HG02885 (cell line): ENCODE results near the gene RPGRIP1L.
"Not testable (repeated sequence)": the region's sequence is repeated elsewhere in the genome, so short reads cannot be mapped to it uniquely, and the experiment has no call there.

ENCODE experiments used
- ATAC-seq: cut with Tn5 transposase; IDR thresholded peaks from one replicate; pipeline ENCODE4 v1.9.1; 2021; ENCODE audit warnings: mild to moderate bottlenecking; ENCODE audit not compliant: unreplicated experiment, poor library complexity

The RPGRIP1L gene

DNA sequence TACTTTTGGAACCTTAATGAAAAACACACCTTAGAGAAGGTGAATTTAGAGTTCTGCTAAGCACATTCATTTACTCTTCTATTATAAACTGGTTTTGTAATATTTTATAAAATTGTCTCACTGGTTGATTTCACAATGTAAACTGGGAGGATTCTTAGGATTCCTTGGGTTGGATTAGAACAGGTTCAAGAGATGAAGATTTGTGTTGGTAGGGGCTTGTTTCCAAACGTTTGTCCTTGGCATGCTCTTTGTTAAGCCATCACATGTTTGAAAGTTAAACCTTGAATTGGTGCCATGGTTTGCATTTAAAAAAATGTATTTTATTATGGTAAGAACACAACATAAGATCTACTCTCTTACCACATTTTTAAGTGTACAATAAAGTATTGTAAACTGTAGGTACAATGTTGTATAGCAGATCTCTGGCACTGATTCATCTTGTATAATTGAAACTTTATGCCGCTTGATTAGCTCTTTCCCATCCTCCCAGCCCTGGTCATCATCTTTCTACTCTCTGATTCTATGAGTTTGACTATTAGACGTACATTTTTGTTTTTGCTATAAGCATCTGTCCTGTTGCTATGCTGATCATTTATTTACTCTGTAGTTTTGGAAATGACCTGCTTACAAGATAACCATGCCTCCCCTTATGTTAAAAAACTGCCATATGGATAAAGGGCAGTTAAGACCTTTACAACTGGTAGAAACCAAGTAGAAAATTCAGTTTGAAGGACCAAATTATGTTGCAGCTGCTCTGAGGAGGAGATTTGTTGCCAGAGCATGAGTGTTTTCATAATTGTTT lies 9.9 kb upstream of the RPGRIP1L start:
- ATAC-seq = no peak

DNA sequence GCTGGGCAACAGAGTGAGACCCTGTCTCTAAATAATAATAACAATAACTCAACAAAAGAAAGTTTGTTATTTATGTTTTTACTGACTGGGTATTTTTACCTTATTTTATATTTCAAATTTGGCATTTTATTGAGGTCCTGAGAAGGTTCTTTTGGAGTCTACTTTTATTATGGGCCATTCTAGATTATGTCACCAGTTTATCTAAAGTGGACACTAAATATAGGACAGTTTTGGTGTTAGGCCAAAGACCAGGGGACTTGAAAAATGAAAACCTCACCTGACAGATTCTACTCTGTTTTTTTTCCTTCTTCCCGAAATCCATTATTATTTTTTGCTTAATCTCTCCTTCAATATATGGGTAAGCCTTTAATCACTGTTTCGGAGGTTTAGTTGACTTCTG lies 8.4 kb upstream of the RPGRIP1L start:
- ATAC-seq = no peak

DNA sequence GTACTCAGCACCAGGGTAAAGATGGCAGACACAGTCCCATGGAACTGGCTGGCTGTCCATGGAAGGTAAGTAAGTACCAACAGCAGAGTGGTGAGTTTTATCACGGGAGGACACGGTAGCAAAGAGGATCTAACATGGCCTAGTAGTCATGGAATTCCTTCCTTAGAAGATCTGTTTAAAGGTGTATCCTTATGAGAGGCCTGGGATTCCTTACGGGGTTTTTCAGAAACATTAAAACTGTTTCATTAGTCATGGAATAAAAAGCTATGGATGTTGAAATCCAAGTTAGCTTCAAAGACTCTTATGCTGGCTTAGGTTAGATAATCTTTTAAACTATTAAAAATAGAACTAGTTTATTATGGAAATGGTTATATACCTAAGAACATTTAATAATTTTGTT lies 7.7 kb upstream of the RPGRIP1L start:
- ATAC-seq = no peak

DNA sequence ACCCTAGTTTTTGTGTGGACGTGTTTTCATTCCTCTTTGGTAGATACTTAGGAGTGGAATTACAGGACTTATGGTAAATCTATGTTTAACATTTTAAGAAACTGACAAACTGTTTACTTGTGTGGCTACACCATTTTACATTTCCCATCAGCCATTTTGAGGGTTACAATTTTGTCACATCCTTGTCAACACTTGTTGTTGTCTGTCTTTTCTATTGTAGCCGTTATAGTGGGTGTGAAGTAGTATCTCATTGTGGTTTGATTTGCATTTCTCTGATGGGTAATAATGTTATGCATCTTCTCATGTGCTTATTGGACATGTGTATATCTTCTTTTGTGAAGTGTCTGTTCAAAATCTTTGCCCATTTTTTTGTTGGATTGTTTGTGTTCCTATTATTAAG lies 4.8 kb upstream of the RPGRIP1L start:
- no peak for ATAC-seq

DNA sequence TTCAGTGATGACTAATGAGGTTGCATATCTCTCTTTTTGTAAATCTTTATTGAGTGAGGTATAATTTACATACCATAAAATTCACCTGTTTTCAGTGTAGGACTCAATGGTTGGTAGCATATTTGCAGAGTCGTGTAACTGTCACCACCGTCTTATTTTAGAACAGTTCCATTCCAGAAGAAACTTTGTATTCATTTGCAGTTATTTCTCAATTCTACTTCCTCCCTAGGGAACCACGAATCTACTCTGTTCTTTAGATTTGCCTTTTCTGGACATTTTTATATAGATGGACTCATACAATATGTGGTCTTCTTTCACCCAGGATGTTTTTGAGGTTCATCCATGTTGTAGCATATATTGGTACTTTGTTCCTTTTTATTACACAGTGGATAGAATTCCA lies 4.0 kb upstream of the RPGRIP1L start:
- ATAC-seq = no peak

DNA sequence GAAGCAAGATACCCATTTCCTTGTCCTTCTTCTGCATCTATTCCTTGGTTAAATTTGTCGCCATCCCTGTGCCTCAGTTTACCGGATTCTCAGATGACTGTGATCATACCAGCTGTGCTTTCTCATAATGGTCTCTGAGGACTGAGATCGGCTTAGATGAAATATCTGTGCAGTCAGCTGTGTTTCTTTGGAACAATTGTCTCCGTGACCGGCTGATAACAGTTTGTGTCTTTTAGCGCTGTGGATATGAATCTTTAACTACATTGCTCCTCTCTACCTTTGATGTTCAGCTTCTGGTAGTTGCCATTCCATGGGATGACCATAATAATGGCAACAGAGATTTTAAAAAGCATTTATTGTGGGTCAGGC lies 770 bp upstream of the RPGRIP1L start:
- ATAC-seq = no peak

DNA sequence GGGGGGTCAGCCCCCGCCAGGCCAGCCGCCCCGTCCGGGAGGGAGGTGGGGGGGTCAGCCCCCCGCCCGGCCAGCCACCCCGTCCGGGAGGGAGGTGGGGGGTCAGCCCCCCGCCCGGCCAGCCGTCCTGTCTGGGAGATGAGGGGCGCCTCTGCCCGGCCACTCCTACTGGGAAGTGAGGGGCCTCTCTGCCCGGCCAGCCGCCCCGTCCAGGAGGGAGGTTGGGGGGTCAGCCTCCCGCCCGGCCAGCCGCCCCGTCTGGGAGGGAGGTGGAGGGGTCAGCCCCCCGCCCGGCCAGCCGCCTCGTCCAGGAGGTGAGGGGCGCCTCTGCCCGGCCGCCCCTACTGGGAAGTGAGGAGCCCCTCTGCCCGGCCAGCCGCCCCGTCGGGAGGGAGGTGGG lies 5.4 kb downstream of the RPGRIP1L start:
- not testable (repeated sequence) for ATAC-seq

DNA sequence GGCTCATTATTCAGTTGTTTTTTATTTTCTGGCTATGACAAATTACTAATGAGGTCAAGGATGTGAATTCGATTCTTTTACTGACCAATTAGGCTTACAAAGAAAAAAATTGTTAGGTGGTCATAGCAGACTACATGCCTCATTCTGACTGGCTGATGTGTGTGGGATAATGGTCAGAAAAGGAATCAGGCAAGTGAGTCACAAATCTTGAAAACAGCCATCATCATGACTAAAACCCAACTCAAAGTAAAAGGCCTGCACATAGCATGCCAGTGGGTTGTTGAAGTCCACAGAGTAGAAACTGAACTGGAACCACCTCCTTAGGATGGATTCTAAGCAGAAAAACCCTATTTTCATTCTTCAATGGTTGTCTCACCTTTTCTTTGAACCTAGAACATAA lies 8.6 kb downstream of the RPGRIP1L start:
- ATAC-seq = no peak

DNA sequence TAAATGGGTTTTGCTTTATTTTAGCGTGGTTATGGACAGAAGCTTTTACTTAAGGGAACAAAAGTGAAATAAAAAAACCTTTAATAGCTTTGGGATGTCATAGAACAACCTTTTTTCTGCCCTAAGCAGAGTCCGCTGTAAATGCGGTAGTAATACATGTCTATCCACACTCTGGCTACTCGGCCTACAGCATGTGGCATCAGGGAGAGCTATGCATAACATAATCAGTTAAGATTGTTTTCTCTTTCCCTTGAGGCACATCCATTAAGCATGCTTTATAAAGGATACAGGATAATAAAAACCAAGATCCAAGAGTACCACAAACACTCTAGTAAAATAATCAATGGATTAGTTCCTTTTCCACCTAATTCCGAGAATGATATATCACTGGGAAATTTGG lies 10.3 kb downstream of the RPGRIP1L start:
- ATAC-seq = no peak

DNA sequence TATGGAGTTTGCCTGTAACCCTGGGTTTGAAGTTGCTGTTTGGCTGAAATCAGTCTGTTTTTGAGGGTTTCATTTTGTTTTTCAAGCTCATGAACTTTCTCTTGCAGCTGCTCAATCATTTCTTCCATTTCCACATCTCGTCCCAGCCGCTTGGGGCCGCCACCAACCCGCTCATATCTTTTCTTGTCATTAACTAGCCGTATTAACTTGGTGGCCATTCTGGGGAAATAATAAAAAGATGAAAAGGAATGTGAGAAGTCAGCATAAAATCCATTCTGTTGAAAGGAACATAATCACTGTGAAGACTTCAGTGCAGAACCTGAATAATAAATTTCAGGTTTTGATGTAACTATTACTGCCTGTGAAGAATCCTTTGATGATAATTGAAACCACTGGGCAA lies 11.5 kb downstream of the RPGRIP1L start:
- ATAC-seq = no peak

DNA sequence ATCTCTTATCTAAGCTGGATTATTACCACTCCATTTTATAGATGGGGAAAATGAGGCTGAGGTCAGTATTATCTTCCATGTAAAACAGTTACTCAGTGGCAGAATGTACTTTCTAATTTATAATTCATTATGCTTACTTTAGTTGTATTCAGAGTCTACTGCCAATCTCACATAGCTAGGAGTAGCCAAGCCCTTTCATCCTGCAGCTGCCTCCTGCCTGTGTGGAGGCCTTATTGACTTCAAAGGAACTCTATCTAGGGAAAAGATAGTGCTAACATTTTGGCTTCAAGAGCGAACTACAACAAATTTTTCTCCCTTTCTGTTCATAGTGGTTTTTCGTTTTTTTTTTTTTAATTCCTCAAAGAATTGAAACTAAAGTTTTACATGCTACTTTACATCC lies 12.9 kb downstream of the RPGRIP1L start:
- ATAC-seq = no peak

DNA sequence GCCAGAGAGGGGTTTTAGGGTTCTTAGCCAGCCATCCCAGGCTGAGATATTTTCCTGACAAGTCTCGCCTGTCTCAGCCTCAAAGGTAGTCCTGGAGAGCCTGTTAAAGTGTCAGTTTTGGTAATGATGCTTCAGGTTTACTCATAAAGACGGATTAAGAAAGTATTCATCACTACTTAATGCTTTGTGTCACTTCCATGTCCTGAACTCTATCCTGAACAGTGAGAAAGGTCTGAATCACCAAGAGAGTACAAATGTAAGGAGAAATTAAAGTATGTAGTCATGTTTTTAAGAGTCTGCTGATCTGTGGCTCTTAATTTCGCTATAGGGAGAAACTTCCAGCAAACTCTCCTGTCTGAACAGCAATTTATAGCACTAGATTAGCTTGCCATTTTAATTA lies 14.0 kb downstream of the RPGRIP1L start:
- ATAC-seq = no peak

DNA sequence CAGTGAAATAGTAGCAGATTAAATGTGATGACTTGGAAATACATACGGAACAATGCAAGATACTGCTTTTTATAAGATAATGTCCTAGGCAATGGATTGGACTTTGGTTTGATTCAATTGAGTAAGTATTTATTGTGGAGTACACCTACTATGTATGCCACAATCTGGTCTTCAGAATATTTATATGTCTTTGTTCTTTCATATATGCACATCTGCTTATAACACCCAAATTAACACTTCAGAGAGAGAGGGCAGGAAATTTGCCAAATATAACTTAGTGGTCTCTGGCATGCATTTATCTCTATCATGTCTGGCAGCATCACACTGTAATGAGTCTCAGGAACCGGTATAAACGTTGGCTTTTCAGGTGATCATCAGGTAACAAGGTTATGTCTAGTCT lies 16.9 kb downstream of the RPGRIP1L start:
- ATAC-seq = no peak

DNA sequence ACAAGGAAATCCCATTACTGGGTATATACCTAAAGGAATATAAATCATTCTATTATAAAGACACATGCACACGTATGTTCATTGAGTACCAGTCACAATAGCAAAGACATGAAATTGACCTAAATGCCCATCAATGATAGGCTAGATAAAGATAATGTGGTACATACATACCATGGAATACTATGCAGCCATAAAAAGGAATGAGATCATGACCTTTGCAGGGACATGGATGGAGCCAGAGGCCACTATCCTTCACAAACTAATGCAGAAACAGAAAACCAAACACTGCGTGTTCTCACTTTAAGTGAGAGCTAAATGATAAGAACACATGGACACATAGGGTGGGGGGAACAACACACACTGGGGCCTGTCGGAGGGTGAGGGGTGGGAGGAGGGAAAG lies 18.3 kb downstream of the RPGRIP1L start:
- ATAC-seq = not testable (repeated sequence)

DNA sequence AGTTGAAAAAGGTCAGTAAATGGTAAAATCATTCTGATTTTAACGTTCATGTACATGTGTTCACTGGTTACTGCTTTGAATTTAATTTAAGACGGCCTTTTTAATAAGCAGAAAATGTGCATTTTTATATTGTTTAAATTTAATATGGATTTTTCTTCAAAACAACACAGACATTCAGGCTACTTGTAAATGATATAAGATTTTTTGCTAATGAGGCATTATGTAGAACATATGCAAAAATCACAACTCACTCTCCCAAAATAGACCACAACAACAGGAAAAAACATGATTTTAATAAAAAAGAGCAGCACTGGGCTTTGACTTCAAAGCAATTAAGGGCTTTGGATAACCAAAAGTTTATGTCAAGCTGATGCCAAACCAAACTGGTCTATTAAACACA lies 22.3 kb downstream of the RPGRIP1L start:
- no peak for ATAC-seq

DNA sequence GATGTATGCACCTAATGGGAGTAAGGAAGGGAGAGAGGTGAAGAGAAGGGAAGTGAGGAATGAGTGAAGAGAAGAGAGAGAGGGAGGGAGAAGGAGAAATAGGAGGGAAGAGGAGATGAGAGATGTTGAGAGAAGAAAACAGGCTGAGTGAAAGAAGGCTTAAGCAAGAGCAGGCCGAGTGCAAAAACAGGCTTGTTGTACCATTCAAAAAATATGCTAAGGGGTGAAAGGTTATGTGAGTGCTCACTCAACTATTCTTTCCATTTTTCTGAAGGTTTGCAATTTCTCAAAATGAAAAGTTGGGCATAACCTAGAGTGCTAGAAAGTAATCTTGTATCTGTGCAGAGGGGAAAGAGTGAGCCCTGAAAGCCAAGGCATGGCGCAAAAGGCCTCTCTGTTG lies 22.9 kb downstream of the RPGRIP1L start:
- no peak for ATAC-seq

DNA sequence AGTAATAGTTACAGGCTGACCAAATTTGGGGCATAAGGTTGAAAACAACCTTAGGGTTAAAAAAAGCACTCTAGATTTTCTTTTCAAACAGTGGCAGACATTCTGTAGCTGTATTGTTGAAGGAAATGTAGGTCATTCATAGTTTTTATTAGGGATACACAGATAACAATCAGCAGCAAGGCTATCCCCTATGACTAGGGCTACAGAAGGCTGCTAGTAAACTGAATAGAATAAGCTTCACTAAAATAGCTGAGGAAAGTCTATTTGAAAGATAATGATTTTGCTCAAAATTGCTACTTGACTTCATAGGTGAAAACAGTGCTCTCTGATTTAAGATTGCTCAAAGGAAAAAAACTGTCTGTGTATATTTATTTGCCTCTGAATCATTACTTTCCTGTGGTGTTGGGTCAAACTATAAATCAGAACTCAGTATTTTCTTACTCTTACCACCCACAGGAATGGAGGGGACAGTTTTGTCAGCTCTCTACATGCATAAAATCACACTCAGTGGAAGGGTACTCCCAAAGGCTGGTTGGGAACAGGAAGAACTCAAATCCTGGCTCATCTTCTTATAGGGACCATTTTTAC lies 24.8 kb downstream of the RPGRIP1L start:
- no peak for ATAC-seq

DNA sequence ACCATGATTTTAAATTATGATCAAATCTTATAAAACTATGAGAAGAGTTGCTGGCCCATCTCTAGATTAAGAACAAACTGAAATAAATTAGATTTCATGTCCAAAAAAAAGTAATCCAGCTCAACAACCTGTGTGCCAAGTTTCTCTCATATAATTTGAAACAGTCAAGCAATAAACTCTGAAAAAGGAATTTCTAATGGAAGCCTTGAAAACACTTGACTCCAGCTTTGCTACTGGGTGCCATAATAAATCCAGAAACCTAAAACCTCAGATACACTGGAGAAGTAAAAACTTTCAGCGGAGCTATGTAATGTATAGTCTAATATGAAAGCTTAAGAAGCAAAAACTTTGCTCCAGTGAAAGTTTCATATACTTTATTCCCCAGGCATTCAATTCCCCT lies 25.5 kb downstream of the RPGRIP1L start:
- ATAC-seq = no peak

DNA sequence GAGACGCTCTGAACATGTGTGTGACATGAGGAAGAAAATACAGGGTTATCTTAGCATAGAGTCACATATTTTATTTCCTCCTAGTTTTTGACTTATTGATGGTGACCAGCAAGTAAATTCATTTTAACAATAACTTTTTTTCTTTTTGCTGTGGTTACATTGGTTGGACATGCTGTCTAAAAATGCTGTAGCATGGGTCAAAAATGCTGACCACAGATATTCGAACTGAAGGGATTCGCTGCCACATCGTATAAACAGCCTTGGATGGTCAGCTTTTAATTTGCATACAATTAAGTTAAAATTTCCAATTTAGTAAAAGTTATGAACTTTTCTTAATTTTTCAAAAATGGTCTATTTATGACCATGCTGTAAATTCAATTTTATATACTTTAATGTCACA lies 30.5 kb downstream of the RPGRIP1L start:
- no peak for ATAC-seq

DNA sequence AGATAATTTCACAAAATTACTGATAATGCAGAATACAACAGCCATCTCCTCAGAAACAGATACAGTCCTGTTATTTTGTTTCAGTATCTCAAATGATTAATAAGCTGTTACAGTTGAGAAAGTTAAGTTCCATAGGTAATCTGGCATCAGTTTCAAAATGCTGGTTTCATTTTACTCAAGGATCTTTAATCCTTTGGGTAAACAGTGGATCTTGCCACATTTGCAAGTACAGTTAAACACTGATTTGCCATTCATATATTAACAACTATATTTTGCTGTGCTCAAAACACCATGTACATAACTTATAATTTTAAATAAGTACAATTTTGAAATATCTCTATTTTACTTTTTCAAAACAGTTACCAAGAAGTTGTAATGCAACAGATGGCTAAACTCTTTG lies 31.2 kb downstream of the RPGRIP1L start:
- no peak for ATAC-seq

DNA sequence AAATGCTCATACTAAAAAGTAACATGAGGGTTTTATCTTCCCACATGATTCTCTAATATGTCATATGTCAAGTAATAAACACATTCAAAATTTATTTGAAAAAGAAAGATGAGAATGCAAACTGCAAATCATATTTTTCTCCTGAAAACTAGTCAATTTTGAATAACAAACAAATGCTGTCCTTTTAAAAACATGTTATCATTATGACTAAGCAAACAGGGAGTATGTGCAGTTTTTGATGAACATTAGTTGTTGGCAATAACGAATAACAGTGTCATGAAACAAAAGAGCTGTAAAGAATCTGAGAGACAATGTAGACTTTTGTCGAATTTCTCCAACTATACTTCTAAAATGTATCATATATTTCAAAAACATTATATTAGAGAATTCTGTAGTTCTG lies 34.8 kb downstream of the RPGRIP1L start:
- no peak for ATAC-seq

DNA sequence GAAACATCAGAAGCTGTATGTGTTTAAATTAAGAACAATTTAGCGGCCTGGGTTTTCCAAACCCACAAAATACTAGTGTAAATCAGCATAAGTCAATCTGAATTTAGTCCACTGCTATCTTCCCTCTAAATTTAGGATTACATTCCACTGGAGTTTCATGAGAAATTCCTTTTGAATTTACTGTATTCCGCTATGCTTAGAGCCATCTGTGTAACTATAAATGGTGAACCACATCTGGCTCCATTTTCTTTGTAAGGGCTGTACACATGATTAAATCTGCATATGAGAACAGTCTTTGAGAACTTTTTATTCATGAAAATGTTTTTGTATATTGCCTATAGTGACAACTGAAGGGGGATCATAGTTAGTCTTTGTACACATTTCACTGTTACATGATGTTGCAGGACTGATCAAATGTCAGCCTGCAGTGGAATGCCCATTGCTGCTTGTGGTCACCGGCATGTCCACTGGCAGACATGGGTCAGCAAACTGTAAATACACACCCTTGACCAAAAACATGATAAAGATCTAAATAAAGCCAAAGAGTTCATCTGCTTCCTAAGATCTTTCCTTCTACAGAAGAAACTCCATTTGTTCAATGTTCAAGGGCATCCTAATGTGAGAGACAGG lies 36.8 kb downstream of the RPGRIP1L start:
- ATAC-seq = no peak
